Measurements from ENCODE around the gene TPP1.

TPP1 gene

DNA sequence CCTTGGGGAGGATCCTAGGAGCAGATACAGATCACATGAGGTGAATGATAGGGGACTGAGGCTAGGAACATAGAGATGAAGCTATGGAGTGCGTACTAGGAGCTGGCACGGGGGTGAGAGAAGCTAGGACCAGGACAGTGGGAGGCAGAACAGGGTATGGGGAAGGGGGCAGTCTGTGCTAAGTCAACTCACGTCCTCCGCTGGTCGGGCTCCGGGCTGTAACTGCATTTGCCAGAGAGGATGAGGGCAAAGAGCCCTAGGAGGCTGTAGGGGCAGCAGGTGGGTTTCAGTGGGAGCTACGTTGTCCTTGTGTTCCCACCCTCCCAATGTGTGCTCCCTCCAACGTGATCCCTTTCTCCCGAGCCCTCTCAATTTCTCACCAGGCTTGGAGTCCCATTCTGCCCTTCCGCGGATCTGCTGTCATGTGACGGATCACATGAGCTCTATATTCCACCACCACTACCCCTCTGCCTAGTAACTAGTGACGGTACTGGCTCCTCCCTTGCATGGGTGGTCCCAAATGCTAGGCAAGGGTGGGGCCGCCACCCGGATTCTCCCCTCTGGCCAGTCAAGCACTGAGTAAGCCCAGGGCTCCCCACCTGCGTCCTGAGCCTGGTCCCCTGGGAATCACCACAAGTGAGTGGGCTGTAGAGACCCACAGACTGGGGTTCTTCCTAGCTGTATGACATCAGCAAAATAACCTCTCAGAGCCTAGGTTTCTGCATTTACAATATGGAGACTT is at the start of gene TPP1:
TPP1 (minus strand) TSS at position 419 of the 742 bp plus-strand sequence; CDS start at position 397, 22 bp downstream.
- DNase-seq (ENCODE audit: low spot score), result peak; percentile 98

DNA sequence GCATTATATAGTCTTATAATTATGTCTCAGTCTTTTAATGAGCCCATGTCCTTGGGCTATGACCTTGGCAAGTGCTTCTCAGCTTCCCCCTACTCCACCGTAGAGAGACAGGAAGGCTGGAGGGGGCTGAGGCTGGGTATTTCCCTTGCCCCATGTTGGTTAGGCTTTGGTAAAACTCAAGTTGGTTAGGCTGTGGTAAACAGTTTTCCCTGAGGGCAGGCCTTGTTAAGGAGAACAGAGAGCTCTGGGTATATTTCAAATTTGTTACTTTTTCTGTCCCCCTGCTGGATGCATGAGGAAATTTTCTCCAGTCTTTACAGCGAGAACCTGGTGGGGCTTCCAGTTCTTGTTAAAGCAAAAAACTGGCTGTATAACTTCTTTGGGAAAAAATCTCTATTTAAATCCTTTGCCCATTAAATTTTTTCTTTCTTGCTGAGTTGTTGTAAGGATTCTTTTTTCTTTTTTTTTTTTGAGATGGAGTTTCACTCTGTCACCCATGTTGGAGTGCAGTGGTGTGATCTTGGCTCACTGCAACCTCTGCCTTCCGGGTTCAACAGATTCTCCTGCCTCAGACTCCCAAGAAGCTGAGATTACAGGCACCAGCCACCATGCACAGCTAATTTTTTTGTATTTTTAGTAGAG is 48.6 kb upstream of the TPP1 start:
- peak; percentile 61 for DNase-seq (ENCODE audit: low spot score)

DNA sequence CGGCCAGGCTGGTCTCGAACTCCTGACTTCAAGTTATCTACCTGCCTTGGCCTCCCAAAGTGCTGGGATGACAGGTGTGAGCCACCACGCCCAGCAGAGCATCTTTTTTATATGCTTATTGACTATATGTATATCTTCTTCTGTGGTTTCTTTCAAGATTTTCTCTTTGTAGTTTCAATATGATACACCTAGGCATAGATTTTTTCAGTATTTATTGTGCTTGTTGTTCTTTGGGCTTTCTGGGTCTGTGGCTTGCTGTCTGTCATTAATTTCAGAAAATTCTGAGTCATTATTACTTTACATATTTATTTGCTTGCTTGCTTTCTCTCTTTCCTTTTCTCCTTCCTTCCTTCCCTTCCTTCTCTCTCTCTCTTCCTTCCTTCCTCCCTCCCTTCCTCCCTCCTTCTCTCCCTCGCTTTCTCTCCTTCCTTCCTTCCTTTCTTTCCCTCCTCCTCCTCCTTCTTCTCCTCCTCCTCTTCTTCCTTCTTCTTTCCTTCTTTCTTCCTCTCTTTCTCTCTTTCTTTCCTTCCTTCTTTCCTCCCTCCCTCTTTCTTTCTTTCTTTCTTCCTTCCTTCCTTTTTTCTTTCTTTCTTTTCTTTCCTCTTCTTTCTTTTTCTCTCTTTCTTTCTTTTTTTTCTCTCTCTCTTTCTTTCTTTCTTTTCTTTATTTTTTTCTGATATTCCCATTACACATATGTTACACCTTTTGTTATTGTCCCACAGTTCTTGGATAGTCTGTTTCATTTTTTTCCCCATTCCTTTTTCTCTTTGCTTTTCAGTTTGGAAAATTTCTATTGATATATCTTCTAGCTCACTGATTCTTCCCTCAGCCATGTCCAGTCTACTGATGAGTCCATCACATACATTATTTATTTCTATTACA is 47.3 kb upstream of the TPP1 start:
- DNase-seq (ENCODE audit: low spot score), result no peak

DNA sequence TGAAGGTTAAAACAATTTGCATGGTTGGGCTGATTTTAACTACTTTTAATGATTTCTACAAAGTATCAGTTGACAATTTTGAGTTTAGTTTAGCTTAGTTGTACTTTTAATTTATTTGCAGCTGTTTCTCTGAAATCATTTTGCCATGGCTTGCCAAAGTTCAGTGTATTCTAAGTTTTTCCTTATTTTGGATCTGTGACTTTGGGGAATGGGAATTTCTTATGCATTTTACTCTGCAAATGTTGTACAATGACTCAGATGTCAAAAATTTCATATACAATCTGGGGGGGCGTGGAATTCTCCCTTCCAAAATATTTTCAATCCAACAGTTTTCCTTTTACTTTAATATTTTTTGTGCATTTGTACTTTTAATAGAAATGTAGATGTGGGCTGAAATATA is 45.3 kb upstream of the TPP1 start:
- DNase-seq (ENCODE audit: low spot score), result no peak

DNA sequence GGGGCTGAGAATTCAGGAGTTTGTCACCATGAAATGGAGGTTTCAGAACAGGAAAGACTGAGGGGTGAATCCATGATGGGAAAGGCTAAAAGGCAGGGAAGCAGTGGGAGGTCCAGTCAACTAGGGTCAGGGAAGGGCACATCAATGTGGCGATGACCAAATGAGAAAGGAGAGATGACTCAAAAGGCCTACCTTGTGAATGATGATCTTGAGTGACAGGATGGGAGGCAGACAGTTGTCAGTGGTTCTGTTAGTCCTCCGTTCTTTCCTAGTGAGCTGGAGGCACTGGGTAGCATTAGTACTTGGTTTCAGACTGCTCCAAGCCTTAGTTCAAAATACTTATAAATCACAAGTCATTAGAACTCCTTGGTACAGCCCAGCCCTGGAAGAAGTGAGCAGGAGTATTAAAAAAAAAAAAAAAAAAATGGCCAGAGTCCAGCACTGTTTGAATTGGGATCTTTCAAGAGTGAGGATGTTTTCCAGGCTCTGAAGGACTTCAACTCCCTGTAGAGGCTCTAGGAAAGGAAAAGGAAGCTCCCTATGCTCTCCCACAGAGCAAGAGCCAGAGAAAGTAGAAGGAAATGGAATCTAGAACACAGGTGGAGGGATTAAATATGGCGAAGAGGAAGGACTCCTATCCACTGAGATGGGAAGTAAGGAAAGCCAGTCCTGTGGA is 44.7 kb upstream of the TPP1 start:
- no peak for DNase-seq (ENCODE audit: low spot score)

DNA sequence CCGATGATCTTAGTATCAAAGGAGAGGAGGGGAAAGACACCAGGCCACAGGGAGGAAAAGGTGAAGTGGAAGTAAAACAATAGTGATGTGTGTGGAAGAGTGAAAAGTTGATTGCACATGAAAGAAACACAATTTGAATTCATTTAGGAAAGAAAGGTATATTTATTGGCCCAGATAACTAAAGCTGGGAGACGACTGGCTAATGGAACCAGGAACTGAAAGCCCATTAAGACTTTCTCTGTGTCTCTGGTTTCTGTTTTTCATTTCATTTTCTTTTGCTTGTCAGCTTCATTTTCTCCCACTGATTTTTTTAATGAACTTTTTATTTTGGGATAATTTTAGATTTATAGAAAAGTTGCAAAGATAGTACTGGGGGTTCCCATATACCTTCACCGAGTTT is 41.5 kb upstream of the TPP1 start:
- no peak for DNase-seq (ENCODE audit: low spot score)

DNA sequence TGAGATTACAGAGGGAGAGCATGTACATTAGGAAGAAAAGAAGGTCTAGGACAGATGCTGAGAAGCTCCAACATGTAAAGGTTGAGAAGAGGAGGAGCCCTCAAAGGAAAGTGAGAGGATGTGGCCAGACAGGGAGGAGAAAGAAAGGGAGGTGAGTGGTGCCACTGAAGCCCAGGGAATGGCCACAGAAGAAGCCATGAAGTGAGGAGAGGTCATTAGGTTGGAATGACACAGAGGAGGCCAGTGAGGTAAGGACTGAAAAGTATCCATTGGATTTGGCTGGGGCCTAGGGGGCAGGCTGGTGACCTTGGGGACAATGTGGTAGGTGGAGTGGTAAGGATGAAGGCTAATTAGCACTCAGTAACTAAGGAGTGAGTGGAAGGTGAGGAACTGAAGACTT is 39.4 kb upstream of the TPP1 start:
- no peak for DNase-seq (ENCODE audit: low spot score)

DNA sequence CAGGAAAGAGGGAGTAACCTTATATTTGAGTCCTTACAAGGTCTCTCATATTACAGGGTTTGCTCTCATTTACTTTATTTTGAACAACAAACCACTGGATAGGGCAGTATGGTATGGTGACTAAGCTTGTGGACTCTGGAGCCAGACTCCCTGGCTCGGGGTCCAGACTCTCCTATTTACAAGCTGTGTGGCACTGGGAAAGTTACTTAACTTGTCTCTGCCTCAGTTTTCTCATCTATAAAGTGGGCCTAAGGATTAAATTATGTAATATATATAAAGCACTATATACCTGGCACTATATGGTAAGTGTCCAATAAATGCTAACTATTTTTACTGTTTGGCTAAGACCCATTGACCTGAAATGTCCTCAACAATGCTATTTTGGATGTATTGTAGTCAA is 38.1 kb upstream of the TPP1 start:
- DNase-seq (ENCODE audit: low spot score), result no peak

DNA sequence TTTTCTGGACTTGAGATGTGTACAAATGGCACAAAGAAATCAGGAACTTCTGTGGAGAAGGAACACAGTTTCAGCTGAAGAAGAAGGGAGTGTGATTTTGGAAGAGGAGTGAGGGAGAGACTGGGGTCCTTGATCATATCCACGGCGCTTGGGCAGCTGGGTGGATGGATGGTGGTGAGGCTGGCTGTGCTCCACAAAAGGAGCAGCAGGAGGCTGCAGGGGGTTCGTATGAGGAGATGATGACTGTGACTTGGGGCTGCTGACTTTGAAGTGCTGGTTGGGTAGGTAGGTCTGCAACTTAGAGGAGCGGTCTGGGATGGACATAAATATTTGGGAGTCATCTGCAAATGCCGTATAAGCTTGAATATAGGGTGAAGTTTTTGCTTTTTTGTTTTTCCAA is 37.7 kb upstream of the TPP1 start:
- DNase-seq (ENCODE audit: low spot score), result no peak

DNA sequence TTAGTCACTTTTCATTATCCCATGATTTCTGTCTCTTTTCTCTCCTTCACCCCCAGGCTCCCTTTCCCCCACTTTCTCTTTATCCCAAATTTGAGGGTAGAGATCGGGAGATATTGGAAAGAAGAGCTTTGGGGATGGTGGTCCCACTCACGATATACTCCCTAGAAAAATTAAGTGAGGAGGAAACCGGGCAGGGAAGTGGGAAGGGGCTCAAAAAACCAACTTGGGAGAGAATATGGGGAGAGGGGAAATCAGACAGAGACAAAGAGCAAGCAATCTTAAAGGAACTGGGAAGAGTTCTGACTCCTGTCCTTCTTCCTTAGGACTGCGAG is 37.3 kb upstream of the TPP1 start:
- DNase-seq (ENCODE audit: low spot score), result no peak

DNA sequence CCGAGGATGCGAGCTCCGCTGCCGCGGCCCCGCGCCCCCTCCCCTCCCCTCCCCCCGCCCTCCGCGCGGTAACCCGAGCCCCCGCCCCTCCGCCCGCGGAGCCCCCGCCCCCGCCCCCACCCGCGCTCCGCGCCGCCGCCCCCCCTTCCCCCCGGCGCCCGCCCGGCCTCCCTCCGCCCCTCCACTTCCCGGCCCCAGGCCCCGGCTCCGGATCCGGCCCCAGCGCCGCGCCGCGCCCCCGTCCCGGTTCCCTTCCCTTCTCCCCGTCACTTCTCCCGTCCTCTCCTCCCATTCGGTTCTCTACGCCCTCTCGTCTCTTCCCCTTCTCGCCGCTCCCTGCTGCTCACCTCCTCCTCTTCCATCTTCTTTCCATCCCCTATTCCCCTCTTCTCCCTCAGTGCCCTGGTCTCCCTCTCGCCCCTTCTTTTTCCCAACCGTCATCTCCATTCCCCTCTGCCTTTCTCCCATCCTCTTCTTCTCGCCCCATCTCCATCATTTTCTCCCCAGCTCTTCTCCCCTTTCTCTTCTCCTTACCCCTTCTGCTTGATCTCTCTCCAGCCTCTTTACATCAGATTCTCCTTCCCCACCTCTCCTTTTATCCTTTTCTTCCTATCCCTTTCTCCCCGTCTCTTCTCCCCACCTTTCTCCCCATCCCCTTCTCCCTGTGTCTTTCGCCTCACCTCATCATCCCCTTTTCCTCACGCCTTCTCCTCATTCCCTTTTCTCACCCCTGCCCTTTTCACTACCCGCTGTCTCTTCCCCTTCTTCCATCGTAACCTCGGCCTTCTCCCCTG is 36.8 kb upstream of the TPP1 start, which contains the start of gene DCHS1:
DCHS1 (minus strand) TSS at position 20 of the 794 bp plus-strand sequence. CDS start 14,196 bp downstream, outside the sequence.
- no peak for DNase-seq (ENCODE audit: low spot score)

DNA sequence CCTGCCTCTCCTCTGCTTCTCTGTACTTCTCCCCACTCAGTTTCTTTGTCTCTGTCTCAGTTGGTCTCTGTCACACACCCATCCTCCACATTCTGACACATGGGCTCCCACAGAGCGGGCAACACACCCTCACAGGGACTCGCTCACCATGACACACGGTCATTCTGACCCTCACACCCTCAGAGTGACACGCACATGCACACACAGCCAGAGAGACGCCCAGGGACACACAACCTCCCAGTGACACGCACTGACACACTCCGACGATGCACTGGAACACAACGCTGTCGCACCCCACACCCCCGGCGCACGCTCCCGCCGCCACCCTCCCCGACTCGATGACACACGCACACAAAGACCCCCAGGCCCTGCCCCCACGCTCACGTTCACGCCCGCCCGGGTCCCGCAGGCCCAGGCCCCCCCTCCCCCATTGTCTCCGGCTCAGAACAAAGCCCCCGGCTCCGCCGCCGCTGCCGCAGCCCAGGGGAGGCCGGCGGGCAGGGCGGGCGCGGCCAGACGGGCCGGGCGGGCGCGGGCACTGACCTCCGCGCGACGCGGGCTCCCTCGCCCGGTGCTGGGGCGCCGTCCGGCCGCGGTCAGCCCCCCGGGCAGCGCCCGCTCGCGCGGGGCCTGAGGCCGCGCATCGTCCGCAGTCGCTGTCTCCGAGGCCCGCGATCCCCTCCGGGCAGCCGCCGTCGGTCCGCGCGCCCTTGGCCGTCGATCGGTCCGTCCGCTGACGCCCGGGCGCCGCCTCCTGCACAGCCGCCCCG is 36.0 kb upstream of the TPP1 start:
- DNase-seq (ENCODE audit: low spot score), result no peak

DNA sequence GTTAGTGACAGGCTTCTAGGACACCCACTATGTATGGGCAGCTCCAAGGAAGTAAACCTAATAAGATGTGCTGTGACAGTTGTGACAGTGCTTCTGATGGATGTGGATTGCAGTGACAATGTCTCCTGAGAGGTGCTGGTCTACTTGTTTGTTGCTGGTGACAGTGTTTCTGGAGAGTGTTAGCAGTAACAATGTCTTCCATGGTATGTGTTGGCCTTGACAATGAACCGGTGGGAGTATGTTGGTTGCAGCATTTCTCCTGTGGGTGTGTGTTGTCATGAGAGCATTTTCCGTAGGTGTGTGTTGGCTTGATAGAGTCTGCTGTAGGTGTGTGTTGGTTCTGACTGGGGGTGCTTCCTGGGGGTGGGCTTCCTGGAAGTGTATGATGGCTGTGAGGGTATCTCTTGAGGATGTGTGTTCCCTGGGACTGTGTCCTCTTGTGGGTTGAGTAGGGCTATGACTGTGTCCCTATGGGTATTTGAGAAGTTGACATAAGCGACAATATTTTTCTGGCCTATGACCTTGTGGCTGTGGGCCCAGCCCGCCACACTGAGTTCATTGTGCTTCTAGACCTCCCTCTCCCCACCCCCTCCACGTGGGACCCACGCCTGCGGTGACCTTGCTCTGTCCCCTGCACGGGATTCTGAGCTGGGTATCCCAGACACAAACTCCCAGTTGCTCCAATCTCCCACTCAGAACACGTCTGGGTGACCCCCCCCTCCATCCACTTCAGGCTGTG is 35.2 kb upstream of the TPP1 start:
- DNase-seq (ENCODE audit: low spot score), result no peak

DNA sequence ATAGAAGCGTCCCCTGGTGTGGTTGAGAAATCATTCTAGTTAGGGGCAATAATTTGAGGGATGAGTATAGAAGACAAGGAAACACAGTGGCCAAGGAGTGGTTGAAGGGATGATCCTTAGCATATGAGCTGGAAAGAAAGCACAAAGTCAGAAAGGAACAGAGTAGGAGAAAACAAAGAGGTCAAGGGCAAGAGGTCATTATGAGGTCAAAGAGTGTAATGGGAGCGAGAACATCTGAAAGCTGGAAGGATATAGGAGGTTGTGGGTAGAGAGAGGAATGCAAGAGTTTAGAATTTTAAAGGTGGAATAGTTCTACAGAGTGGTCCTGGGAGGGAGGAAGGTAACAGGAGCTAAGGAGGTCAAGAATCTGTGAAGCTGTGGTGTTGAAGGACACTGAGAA is 34.4 kb upstream of the TPP1 start:
- no peak for DNase-seq (ENCODE audit: low spot score)

DNA sequence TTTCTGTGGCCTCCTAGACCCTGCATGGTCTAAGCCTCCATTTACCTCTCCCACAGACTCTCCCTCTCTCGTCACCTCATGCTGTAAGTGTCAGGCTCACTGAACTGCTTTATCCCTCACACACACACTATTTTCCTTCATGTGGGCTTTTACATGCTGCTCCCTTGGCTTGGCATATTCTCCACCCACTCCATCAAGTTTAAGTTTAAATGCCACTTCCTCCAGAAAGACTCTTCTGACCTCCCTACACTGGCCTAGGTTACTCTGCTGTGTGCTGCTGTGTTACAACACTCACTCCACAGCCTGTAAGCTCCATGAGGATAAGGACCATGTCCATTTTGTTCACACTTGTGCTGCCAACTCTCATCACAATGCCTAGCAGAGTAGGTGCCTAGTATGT is 33.9 kb upstream of the TPP1 start:
- DNase-seq (ENCODE audit: low spot score), result no peak

DNA sequence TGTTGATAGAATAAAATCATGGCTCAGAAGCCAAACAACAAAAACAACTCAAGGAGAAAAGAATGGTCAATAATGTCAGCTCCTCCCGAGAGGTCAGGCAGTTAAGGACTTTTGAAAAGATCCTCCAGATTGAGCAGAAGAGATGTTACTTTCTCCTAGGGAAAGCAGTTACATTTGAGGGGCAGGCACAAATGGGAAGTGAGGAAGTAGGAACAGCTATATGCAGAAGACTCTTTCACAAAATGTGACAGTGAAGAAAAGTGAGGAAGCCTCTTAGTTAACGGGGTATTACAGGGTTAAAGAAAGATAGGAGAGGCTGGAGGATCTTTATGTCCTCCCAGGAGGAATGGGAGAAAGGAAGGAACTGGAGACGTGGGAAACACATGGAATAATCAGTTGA is 33.0 kb upstream of the TPP1 start:
- DNase-seq (ENCODE audit: low spot score), result no peak

DNA sequence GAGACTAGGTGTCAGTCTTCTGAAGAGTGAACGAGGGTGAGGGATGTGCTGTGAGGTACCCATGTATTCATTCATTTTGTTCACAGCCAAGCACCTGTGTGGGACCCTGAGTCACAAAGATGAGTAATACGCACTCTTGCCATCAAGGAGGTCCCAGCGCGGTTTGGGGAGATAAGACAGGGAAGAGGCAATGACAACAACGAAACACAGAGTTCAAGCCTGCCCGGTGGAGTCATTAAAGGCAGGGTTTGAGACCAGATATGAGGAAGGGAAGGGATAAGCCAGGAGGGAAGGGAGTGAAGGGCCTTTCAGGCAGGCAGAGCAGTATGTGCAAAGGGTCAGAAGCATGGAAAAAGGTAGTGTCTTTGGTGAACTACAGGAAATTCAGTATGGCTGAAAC is 31.8 kb upstream of the TPP1 start:
- no peak for DNase-seq (ENCODE audit: low spot score)

DNA sequence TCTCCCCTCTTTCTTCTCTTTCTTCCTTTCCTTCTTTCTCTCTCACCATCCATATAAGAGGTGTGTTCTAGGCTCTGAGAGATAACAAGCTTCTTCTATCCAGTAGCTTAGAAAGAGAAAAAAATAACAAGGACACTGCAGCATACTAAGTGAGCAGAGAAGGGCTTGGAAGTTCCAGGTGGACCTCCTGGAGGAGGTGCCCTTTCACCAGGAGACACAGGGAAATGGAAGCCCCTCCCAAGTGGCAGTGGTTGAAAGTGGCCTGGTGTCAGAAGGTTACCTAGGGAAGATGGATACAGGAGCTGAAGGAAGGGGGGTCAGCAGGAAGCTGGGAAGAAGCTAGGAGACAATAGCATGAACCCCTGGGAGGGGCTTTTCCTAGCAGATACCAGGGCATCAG is 30.9 kb upstream of the TPP1 start:
- no peak for DNase-seq (ENCODE audit: low spot score)

DNA sequence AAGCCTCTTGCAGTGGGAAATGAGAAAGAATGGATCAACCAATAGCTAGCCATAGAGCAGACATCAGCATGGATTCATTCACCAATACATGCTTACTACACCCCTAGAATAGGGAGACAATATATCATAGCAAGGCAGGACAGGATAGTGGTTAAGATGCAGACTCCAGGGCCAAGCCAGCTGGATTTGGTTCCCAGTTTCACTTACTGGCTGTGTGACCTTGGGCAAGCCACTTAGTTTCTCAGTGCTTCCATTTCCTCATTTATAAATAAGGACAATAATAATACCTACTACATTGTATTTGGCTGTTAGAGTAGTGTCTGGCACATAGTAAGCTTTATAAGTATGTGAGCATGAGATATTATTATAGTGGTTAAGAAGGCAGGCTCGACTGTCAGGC is 29.3 kb upstream of the TPP1 start:
- DNase-seq (ENCODE audit: low spot score), result no peak

DNA sequence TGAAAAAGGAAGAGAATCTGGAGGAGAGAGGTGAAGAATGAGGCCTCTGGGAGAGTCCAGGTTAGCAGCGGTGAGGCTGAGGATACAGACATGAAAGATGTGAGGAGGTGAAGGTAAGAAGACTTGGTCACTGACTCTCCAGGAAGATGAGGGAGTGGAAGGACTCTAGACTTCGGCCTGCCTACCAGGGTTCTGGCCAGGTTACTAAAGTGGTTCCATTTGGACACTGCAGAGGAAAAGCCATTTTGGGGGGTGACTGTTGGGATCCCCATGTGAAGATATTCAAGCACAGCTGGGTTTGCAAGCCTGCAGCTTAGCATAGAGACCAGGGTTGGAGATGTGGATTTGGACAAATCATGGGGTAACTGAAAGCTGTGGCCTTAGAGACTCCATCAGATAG is 28.6 kb upstream of the TPP1 start:
- no peak for DNase-seq (ENCODE audit: low spot score)

Measured in hematopoietic multipotent progenitor cell treated with erythropoietin and hydrocortisone succinate and interleukin-3 and kit ligand, for 17 days (in vitro differentiated cells).